Esophagus muscularis mucosa (tissue), 4 donors: ENCODE measurements around the gene FERMT1. TPM values are rescaled to one million over a fixed set of nuclear protein-coding genes. Genes with fewer than 3 reads are reported as not detected.

Experiments
- DNase-seq: peaks from one replicate; pipeline ENCODE4 v3.0.0-alpha.2; 2017; ENCODE audit errors: extremely low spot score
- H3K27ac ChIP-seq, 4 donors: fragments of 200-600 bp; sonication (generic); replicated peaks in 1 of 4; 1 replicate in 3 of 4; 2 replicates in 1 of 4; pipeline ENCODE4 v1.5.1; 2016 to 2019; ENCODE audit warnings: mild to moderate bottlenecking in 1 of 4
- H3K27me3 ChIP-seq, 4 donors: fragments of 200-600 bp; sonication (generic); one replicate each; pipeline versions ENCODE4 v1.5.1 to v1.6.0; 2016 to 2019
- H3K36me3 ChIP-seq, 4 donors: fragments of 200-600 bp; sonication (generic); one replicate each; pipeline ENCODE4 v1.5.1; 2016 to 2019
- H3K4me1 ChIP-seq, 4 donors: fragments of 200-600 bp; sonication (generic); one replicate each; pipeline ENCODE4 v1.5.1; 2016 to 2019
- H3K4me3 ChIP-seq, 4 donors: fragments of 200-600 bp; sonication (generic); 1 replicate in 2 of 4; 2 replicates in 2 of 4; pipeline ENCODE4 v1.5.1; 2016 to 2019; ENCODE audit warnings: mild to moderate bottlenecking in 4 of 4, moderate library complexity in 1 of 4
- H3K9me3 ChIP-seq, 4 donors: fragments of 200-600 bp; sonication (generic); 1 replicate in 3 of 4; 2 replicates in 1 of 4; pipeline ENCODE4 v1.5.1; 2016 to 2019
- CTCF ChIP-seq, 3 experiments: fragments of 200-600 bp in 2 of 3; fragments of 450-650 bp in 1 of 3; sonication (generic) in 2 of 3; IDR thresholded peaks; one replicate each; pipeline ENCODE4 v1.5.1; 2017 to 2019; ENCODE audit warnings: antibody characterized with exemption in 3 of 3, mild to moderate bottlenecking in 2 of 3, moderate library complexity in 1 of 3
- EP300 ChIP-seq: sonication (generic); formaldehyde crosslinking; IDR thresholded peaks from one replicate; pipeline ENCODE4 v1.6.1; 2017; ENCODE audit warnings: antibody characterized with exemption
- POLR2A ChIP-seq: fragments of 450-650 bp; IDR thresholded peaks from one replicate; pipeline ENCODE4 v1.6.1; 2017; ENCODE audit warnings: antibody characterized with exemption, moderate library complexity, mild to moderate bottlenecking, low read depth
- POLR2AphosphoS5 ChIP-seq, 2 donors: sonication (generic); formaldehyde crosslinking; IDR thresholded peaks; one replicate each; pipeline ENCODE4 v1.6.1; 2017; ENCODE audit warnings: antibody characterized with exemption in 2 of 2
- WGBS: methylation state at CpG from one replicate; pipeline ENCODE4 v1.1.5; 2018; 5-methylcytosine and 5-hydroxymethylcytosine counted together
- intact Hi-C: fragments of 100-400 bp; cut with DNase I; formaldehyde crosslinking; loops from one replicate; pipeline ENCODE4 v1.15.1; 2023
- total RNA-seq, 4 donors: library from RNA; depleted of rRNA; stranded (reverse); fragments of >200 nt; gene quantifications; one replicate each; pipeline versions ENCODE4 v1.1.0 to v1.2.1, GENCODE V29; 2016

Gene FERMT1
- total RNA-seq, 4 donors from 2014 or later: 0.32 to 0.42 (median 0.34) TPM

- no peaks in the 10 kb centered on the region for H3K9me3 ChIP-seq
- DNase-seq: no peak
- H3K36me3 ChIP-seq: no peaks in the 10 kb centered on the region
- H3K4me3 ChIP-seq: no peak overlapping the region
- H3K27ac ChIP-seq: no peak overlapping the region
- H3K4me1 ChIP-seq: no peaks in the 10 kb centered on the region
- TF ChIP-seq POLR2AphosphoS5 (IDR thresholded peaks at IDR 0.05): no peak
- TF ChIP-seq CTCF (IDR thresholded peaks at IDR 0.05): no peak
- TF ChIP-seq POLR2A: no peak
- TF ChIP-seq EP300: no peak
- 95% methylated on average over 2 of the region's 2 CpGs for WGBS
- H3K27me3 ChIP-seq: no peaks in the 10 kb centered on the region
- intact Hi-C loops: no loop called here
Observed at GRCh38 chr20:6100246-6100645, 22.6 kb downstream of the FERMT1 start.

GRCh38 chr20:6099819-6100218, 23.0 kb downstream of the FERMT1 start:
- Histone ChIP-seq H3K36me3 (no peaks in the 10 kb centered on the region), H3K9me3 (no peaks in the 10 kb centered on the region), H3K27ac (no peak overlapping the region), H3K4me3 (no peak overlapping the region), H3K4me1 (no peaks in the 10 kb centered on the region), H3K27me3 (no peaks in the 10 kb centered on the region)
- DNase-seq: no peak
- intact Hi-C loops: no loop called here
- TF ChIP-seq POLR2A (no peak), POLR2AphosphoS5 (IDR thresholded peaks at IDR 0.05) (no peak), CTCF (IDR thresholded peaks at IDR 0.05) (no peak), EP300 (no peak)

DNA sequence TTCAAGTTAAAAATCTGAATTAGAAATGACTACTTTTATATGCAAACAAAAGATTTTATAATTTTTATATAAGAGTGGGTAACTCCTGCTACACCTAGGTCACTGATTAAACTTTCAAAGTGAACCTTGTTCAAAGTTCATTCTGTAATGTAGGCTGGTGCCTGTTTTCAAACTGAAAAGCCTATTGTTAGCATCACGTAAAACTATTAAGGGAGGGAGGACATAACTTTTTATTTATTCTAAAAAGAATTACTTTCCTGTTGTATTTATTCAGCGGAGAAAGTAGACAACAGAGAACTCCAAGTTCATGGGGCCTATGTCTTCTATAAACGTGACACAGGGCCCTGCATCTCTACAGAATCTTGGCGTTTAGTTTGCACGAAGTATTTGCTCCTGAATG, 27.4 kb downstream of the FERMT1 start:
- H3K4me1 ChIP-seq: no peaks in the 10 kb centered on the region
- no peak overlapping the region for H3K27ac ChIP-seq
- intact Hi-C loops: no loop called here
- DNase-seq: no peak
- H3K36me3 ChIP-seq: peaks cover 0 to 3% (median 0%) of the 10 kb centered on the region in 4 donors
- no peak for TF ChIP-seq EP300
- TF ChIP-seq CTCF (IDR thresholded peaks at IDR 0.05): no peak
- no peak for TF ChIP-seq POLR2AphosphoS5 (IDR thresholded peaks at IDR 0.05)
- no peak for TF ChIP-seq POLR2A
- no peak overlapping the region for H3K4me3 ChIP-seq
- no peaks in the 10 kb centered on the region for H3K27me3 ChIP-seq
- H3K9me3 ChIP-seq: no peaks in the 10 kb centered on the region
- 91% methylated on average over 5 of the region's 5 CpGs for WGBS

DNA sequence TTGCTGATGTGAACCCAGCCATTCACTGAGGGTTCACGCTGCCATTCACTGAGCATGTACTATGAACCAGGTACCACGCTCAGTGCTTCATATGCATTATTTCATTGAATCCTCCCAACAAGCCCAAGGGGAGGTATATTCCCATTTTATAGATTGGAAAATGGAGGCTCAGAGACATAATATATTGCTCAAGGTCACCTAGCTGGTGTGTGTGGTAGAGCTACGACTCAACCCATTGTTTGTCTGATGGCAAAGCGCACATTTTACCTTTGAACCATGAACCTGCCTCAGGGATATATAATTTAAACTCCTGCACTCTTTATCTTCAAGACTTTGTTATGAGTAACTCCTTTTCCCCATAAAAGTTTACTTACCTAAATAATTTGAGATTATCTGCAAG, 28.3 kb downstream of the FERMT1 start:
- Histone ChIP-seq H3K27me3 (no peaks in the 10 kb centered on the region), H3K4me3 (no peak overlapping the region), H3K9me3 (no peaks in the 10 kb centered on the region), H3K4me1 (no peaks in the 10 kb centered on the region), H3K36me3 (peaks cover 0 to 3% (median 0%) of the 10 kb centered on the region in 4 donors), H3K27ac (no peak overlapping the region)
- intact Hi-C loops: no loop called here
- no peak for DNase-seq
- WGBS: 96% methylated on average over 4 of the region's 4 CpGs
- TF ChIP-seq POLR2AphosphoS5 (IDR thresholded peaks at IDR 0.05) (no peak), POLR2A (no peak), CTCF (IDR thresholded peaks at IDR 0.05) (no peak), EP300 (no peak)

- intact Hi-C loops: no loop called here
Observed at GRCh38 chr20:6094063-6094462, 28.8 kb downstream of the FERMT1 start.

More at GRCh38 chr20:6094063-6094462, 28.8 kb downstream of the FERMT1 start:
- H3K4me3 ChIP-seq: no peak overlapping the region
- no peak overlapping the region for H3K27ac ChIP-seq
- H3K27me3 ChIP-seq: no peaks in the 10 kb centered on the region
- no peak for DNase-seq
- TF ChIP-seq POLR2AphosphoS5 (IDR thresholded peaks at IDR 0.05): no peak
- no peak for TF ChIP-seq EP300
- no peak for TF ChIP-seq POLR2A
- TF ChIP-seq CTCF (IDR thresholded peaks at IDR 0.05): no peak
- H3K9me3 ChIP-seq: no peaks in the 10 kb centered on the region
- WGBS: 75% methylated on average over 3 of the region's 3 CpGs
- peaks cover 0 to 3% (median 0%) of the 10 kb centered on the region in 4 donors for H3K36me3 ChIP-seq
- H3K4me1 ChIP-seq: no peaks in the 10 kb centered on the region
